GM12892 (cell line): ENCODE data around the gene PSMA7.

ENCODE experiments used
- POLR2A ChIP-seq: IDR thresholded peaks from 2 replicates; pipeline ENCODE4 v1.6.1; 2011; ENCODE audit warnings: low read depth, low read length, control low read depth
- POLR2AphosphoS5 ChIP-seq: IDR thresholded peaks from 2 replicates; pipeline ENCODE4 v1.6.1; 2011; ENCODE audit warnings: low read depth, low read length, control low read depth
- TAF1 ChIP-seq: IDR thresholded peaks from 2 replicates; pipeline ENCODE4 v1.6.1; 2011; ENCODE audit warnings: low read depth, mild to moderate bottlenecking, control low read depth, low read length, borderline replicate concordance

- TF ChIP-seq POLR2A: no peak
- TF ChIP-seq POLR2AphosphoS5: no peak
- TF ChIP-seq TAF1: no peak
These were observed 24.9 kb upstream of the PSMA7 start for GRCh38 chr20:62168061-62168460.
